ENCODE measurements around the gene SBNO1. TPM values are rescaled to one million over a fixed set of nuclear protein-coding genes. Genes with fewer than 3 reads are reported as not detected.

The SBNO1 gene
- total and polyA plus RNA-seq, 2 donors (not counting 1 experiment from before 2014, with no cell fraction given) = 5.9 to 47.5 TPM

GRCh38 chr12:123265851-123266678 lies 98.6 kb downstream of the SBNO1 start:
- CTCF ChIA-PET = no interaction called here
- DNase-seq (no peak), ATAC-seq (ENCODE audit: low read depth) (no peak)
- no peak overlapping the region for H3K4me3 ChIP-seq (ENCODE audit: control extremely low read depth in 1 of 5, extremely low read depth in 1 of 5, insufficient read depth in 1 of 5, low read depth in 2 of 5, low read length in 4 of 5)
- no peak overlapping the region for H3K27ac Mint-ChIP-seq
- POLR2A ChIA-PET = interaction anchor here (1.3 kb wide), 1 partner anchor 33 kb away, joined by 5 read pairs; the partner anchor contains the start of genes MPHOSPH9 and MTRFR
- H3K4me1 Mint-ChIP-seq = peaks cover 26% of the 10 kb centered on the region
- 95% methylated on average over 35 of the region's 35 CpGs for whole genome bisulfite sequencing (ENCODE audit: insufficient coverage)
- no peak overlapping the region for H2AFZ ChIP-seq (ENCODE audit: insufficient read depth, low read depth, low read length, poor library complexity, severe bottlenecking)
- H3K4me2 ChIP-seq (replicated peaks; ENCODE audit: low read depth, low read length, poor library complexity, severe bottlenecking) = no peak overlapping the region
- H3K4me3 Mint-ChIP-seq = no peak overlapping the region
- intact Hi-C loops (cut with micrococcal nuclease) = no loop called here
- no peak overlapping the region for H3K9ac ChIP-seq (ENCODE audit: low read length)
- no peaks in the 10 kb centered on the region for H3K9me3 ChIP-seq (ENCODE audit: control extremely low read depth in 1 of 3, control insufficient read depth in 2 of 3, insufficient read depth in 1 of 3, low read length in 2 of 3)
- H3K9me3 Mint-ChIP-seq (ENCODE audit: insufficient read depth) = no peaks in the 10 kb centered on the region
- peaks cover 0 to 6% (median 0%) of the 10 kb centered on the region in 4 experiments for H3K27me3 ChIP-seq (replicated peaks in 1 of 4; ENCODE audit: control extremely low read depth in 1 of 4, control insufficient read depth in 3 of 4, insufficient read depth in 4 of 4, low read length in 3 of 4)
- H3K36me3 ChIP-seq (replicated peaks in 1 of 2; ENCODE audit: control extremely low read depth in 1 of 2, control insufficient read depth in 1 of 2, extremely low read depth in 1 of 2, insufficient read depth in 2 of 2, low read length in 1 of 2) = no peaks in the 10 kb centered on the region
- H3K4me1 ChIP-seq (ENCODE audit: control insufficient read depth in 2 of 2, insufficient read depth in 2 of 2, low read length in 2 of 2) = peaks cover 26 to 31% of the 10 kb centered on the region in 2 donors
- H3K27me3 Mint-ChIP-seq = no peaks in the 10 kb centered on the region
- H3K27ac ChIP-seq (ENCODE audit: low read length in 2 of 2) = no peak overlapping the region
- no peak for TF ChIP-seq EZH2 (IDR thresholded peaks at IDR 0.05; ENCODE audit: borderline replicate concordance, insufficient read depth, low read depth, low read length, poor library complexity, severe bottlenecking)
- no peak for TF ChIP-seq CTCF (IDR thresholded peaks at IDR 0.05)
- no peaks in the 10 kb centered on the region for H3K79me2 ChIP-seq (ENCODE audit: control insufficient read depth, insufficient read depth, low read length)
- no peaks in the 10 kb centered on the region for H4K20me1 ChIP-seq (ENCODE audit: control insufficient read depth, insufficient read depth, low read length, poor library complexity, severe bottlenecking)

GRCh38 chr12:123264642-123265041 lies 100.0 kb downstream of the SBNO1 start:
- Histone ChIP-seq H3K79me2 (ENCODE audit: control insufficient read depth, insufficient read depth, low read length) (no peaks in the 10 kb centered on the region), H2AFZ (ENCODE audit: insufficient read depth, low read depth, low read length, poor library complexity, severe bottlenecking) (no peak overlapping the region), H3K4me1 (ENCODE audit: control insufficient read depth in 2 of 2, insufficient read depth in 2 of 2, low read length in 2 of 2) (peaks cover 15 to 20% of the 10 kb centered on the region in 2 donors), H3K9me3 (ENCODE audit: control extremely low read depth in 1 of 3, control insufficient read depth in 2 of 3, insufficient read depth in 1 of 3, low read length in 2 of 3) (no peaks in the 10 kb centered on the region), H3K4me3 (ENCODE audit: control extremely low read depth in 1 of 5, extremely low read depth in 1 of 5, insufficient read depth in 1 of 5, low read depth in 2 of 5, low read length in 4 of 5) (no peak overlapping the region), H3K27me3 (replicated peaks in 1 of 4; ENCODE audit: control extremely low read depth in 1 of 4, control insufficient read depth in 3 of 4, insufficient read depth in 4 of 4, low read length in 3 of 4) (no peaks in the 10 kb centered on the region), H3K27ac (ENCODE audit: low read length in 2 of 2) (no peak overlapping the region), H3K4me2 (replicated peaks; ENCODE audit: low read depth, low read length, poor library complexity, severe bottlenecking) (no peak overlapping the region), H3K9ac (ENCODE audit: low read length) (no peak overlapping the region), H4K20me1 (ENCODE audit: control insufficient read depth, insufficient read depth, low read length, poor library complexity, severe bottlenecking) (no peaks in the 10 kb centered on the region), H3K36me3 (replicated peaks in 1 of 2; ENCODE audit: control extremely low read depth in 1 of 2, control insufficient read depth in 1 of 2, extremely low read depth in 1 of 2, insufficient read depth in 2 of 2, low read length in 1 of 2) (no peaks in the 10 kb centered on the region)
- no peak for ATAC-seq (ENCODE audit: low read depth)
- ChIA-PET CTCF (interaction anchor here (0.7 kb wide), 1 partner anchor 317 kb away, joined by 3 read pairs; no protein-coding TSS in a partner anchor), POLR2A (no interaction called here)
- DNase-seq = peak; percentile 31
- no peak overlapping the region for H3K27ac Mint-ChIP-seq
- no peaks in the 10 kb centered on the region for H3K27me3 Mint-ChIP-seq
- no peak overlapping the region for H3K4me3 Mint-ChIP-seq
- TF ChIP-seq EZH2 (IDR thresholded peaks at IDR 0.05; ENCODE audit: borderline replicate concordance, insufficient read depth, low read depth, low read length, poor library complexity, severe bottlenecking) = no peak
- no peak for TF ChIP-seq CTCF (IDR thresholded peaks at IDR 0.05)
- H3K4me1 Mint-ChIP-seq = peaks cover 18% of the 10 kb centered on the region
- intact Hi-C loops (cut with micrococcal nuclease) = no loop called here
- no peaks in the 10 kb centered on the region for H3K9me3 Mint-ChIP-seq (ENCODE audit: insufficient read depth)
- WGBS (ENCODE audit: insufficient coverage) = 62% methylated on average over 7 of the region's 7 CpGs
